PC-9 (cell line): ENCODE measurements around the gene TPX2.

Experiments
- EZH2 ChIP-seq: fragments of 200-600 bp; sonication (generic); IDR thresholded peaks from 2 replicates; pipeline ENCODE4 v1.8.0; 2017; ENCODE audit warnings: antibody characterized with exemption, low read depth
- TF ChIP-seq, protein P1 (sequence below): fragments of 200-600 bp; sonication (generic); conservative IDR thresholded peaks from 2 replicates; pipeline ENCODE4 v1.6.1; 2017; ENCODE audit warnings: mixed run types, antibody characterized with exemption, mild to moderate bottlenecking, moderate library complexity

DNA sequence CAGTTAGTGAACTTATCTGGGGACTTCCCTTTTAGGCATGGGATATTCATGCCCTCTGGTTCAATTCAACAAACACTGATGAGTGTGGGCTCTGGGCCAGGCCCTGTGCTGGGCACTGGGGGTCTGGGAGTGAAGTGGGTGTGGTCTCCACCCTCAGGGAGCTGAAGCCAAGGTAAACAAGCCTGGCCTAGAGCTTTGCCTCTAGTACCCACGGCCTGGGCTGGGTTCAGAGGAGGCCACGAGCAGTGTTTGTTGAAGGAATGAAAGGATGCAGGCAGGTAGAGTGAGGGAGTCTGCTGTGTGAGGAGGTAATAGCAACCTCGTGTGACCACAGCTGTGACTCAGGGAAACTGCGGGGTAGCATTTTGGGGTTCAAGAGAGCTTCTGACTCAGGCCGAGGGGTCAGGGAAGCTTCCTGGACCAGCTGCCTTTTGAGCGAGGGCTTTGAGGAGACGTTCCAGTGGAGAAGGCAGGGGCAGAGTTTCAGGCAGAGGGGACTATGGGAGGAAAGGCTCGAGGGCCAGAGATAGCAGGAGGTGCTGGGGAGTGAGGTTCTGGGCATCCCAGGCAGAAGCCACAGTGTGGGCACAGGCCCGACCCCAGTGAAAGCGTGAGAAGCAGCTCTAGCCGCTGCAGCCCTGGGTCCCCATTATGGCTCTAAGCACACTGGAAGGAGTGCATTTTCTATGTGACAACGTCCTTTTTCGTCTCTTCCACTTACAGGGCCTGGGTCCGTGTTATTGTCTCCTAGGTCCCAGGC lies 85.6 kb downstream of the TPX2 start:
- TF ChIP-seq, protein P1, sequence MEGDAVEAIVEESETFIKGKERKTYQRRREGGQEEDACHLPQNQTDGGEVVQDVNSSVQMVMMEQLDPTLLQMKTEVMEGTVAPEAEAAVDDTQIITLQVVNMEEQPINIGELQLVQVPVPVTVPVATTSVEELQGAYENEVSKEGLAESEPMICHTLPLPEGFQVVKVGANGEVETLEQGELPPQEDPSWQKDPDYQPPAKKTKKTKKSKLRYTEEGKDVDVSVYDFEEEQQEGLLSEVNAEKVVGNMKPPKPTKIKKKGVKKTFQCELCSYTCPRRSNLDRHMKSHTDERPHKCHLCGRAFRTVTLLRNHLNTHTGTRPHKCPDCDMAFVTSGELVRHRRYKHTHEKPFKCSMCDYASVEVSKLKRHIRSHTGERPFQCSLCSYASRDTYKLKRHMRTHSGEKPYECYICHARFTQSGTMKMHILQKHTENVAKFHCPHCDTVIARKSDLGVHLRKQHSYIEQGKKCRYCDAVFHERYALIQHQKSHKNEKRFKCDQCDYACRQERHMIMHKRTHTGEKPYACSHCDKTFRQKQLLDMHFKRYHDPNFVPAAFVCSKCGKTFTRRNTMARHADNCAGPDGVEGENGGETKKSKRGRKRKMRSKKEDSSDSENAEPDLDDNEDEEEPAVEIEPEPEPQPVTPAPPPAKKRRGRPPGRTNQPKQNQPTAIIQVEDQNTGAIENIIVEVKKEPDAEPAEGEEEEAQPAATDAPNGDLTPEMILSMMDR: no peak
- TF ChIP-seq EZH2: no peak
